ENCODE data around the gene TRIB2.

TRIB2 gene

DNA sequence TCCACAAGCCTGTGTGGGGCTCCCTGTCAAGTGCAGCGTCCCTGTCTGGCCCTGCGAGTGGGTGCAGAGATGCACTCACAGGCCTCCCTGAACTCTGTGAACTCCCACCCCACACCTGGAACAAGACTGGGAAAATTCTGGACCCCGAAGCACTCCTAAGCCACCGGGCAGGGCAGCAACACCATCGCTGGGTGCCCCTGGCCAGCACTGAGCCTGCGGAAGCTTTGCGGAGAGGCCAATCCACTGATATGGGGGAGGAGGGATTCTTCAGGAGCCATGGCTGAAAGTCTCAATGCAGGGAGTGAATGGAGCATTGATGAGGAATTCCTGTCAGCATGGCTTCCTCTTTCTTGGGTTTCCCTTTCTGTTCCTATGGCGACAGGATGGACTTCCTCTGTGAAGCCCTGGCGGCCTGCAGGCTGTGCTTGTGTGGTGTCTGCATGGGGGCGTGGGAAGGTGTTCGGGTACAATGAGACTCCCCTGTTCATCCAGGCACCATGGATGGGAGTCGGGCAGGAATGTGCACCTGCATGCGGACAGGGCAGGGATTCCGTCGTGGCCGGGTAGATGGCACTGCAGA lies 15.1 kb downstream of the TRIB2 start:
- Histone ChIP-seq H3K27me3 (ENCODE audit: control insufficient read depth, insufficient read depth, low read length) (no peaks in the 10 kb centered on the region), H3K9ac (ENCODE audit: low read depth, low read length) (no peak overlapping the region), H3K9me3 (ENCODE audit: control insufficient read depth, insufficient read depth, low read length) (no peaks in the 10 kb centered on the region), H3K36me3 (ENCODE audit: control insufficient read depth, insufficient read depth, low read length) (peaks cover 70% of the 10 kb centered on the region), H3K4me1 (ENCODE audit: control insufficient read depth, insufficient read depth, low read length) (no peaks in the 10 kb centered on the region), H3K4me3 (ENCODE audit: low read depth, low read length) (no peak overlapping the region), H3K27ac (ENCODE audit: low read depth, low read length) (no peak overlapping the region)

DNA sequence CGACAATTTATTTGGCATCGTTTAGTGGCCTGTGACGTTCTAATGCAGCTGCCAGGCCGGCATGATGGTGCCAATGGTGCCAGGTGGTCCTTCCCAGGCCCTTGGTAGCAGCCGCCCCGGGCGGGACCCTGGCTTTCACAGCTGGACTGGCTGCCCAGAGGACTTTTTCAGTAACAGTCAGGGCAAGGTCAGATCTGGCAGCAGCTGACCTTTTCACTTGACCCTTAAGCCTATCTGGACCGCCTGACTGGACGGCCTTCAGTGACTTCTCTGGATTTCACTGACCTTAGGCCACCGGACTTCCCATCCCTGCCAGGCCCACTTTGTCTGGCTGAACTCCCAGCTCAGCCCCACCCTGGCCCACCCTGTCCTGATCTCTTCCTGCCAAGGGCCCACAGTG lies 15.9 kb downstream of the TRIB2 start:
- Histone ChIP-seq H3K36me3 (ENCODE audit: control insufficient read depth, insufficient read depth, low read length) (peaks cover 66% of the 10 kb centered on the region), H3K9me3 (ENCODE audit: control insufficient read depth, insufficient read depth, low read length) (no peaks in the 10 kb centered on the region), H3K27me3 (ENCODE audit: control insufficient read depth, insufficient read depth, low read length) (no peaks in the 10 kb centered on the region), H3K9ac (ENCODE audit: low read depth, low read length) (no peak overlapping the region), H3K27ac (ENCODE audit: low read depth, low read length) (no peak overlapping the region), H3K4me1 (ENCODE audit: control insufficient read depth, insufficient read depth, low read length) (no peaks in the 10 kb centered on the region), H3K4me3 (ENCODE audit: low read depth, low read length) (no peak overlapping the region)

DNA sequence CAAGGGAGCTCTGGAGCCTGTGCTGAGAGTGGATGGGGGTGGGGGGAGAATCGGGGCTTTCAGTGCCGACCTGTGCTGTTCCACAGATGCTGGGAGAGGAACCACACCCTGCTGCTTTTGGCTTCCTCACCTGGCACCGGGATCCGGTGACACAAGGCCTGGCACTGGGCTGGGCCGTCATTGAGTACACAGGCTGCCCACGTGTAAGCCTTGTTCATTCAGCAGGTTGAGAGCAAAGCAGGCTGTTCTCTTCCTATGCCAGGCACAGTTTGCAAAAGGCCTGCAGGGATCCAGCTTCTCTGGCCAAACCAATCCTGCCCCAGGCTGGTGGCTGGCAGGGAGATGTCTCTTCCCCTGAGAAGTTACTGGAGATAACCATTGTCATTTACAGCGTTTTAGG lies 17.1 kb downstream of the TRIB2 start:
- Histone ChIP-seq H3K9ac (ENCODE audit: low read depth, low read length) (no peak overlapping the region), H3K36me3 (ENCODE audit: control insufficient read depth, insufficient read depth, low read length) (peaks cover 57% of the 10 kb centered on the region)

DNA sequence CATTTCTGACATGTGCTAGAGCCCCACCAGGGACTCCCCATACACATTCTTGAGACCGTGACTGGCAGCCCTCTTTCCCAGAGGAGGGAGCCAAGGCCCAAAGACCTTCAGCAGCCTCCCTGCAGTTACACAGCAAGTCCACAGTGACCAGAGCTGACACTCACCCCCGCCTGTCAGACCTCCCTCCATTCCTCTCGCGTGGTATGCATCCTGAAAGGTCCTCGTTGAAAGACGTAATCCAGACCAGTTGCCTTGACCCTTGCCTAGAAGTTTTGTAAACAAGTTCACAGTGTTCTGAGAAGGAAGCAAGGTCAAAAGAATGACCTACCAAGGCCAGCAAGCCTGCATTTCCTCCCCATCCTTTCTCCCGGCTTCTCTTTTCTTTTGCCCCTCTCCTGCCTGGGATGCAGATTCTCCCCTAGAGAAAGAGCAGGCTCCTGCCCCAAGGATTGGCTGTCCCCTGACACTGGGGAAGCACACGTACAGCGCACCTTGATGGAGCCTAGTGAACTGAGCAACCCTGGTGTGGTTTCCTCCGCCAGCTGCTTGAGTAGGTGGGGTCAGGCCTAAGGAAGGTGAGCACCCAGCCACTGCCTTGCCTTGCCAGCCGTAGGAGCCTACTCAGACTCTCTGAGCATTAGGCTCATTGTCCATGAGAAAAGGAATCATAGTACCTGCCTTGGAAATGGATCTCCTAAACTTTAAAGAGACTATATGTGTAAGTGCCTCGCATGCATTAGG lies 18.3 kb downstream of the TRIB2 start:
- Histone ChIP-seq H3K36me3 (ENCODE audit: control insufficient read depth, insufficient read depth, low read length) (peaks cover 52% of the 10 kb centered on the region), H3K4me1 (ENCODE audit: control insufficient read depth, insufficient read depth, low read length) (no peaks in the 10 kb centered on the region), H3K4me3 (ENCODE audit: low read depth, low read length) (no peak overlapping the region), H3K27me3 (ENCODE audit: control insufficient read depth, insufficient read depth, low read length) (no peaks in the 10 kb centered on the region), H3K9me3 (ENCODE audit: control insufficient read depth, insufficient read depth, low read length) (no peaks in the 10 kb centered on the region), H3K27ac (ENCODE audit: low read depth, low read length) (no peak overlapping the region), H3K9ac (ENCODE audit: low read depth, low read length) (no peak overlapping the region)

More for the DNA sequence above, 17.1 kb downstream of the TRIB2 start:
- Histone ChIP-seq H3K9me3 (ENCODE audit: control insufficient read depth, insufficient read depth, low read length) (no peaks in the 10 kb centered on the region), H3K27ac (ENCODE audit: low read depth, low read length) (no peak overlapping the region), H3K27me3 (ENCODE audit: control insufficient read depth, insufficient read depth, low read length) (no peaks in the 10 kb centered on the region), H3K4me3 (ENCODE audit: low read depth, low read length) (no peak overlapping the region), H3K4me1 (ENCODE audit: control insufficient read depth, insufficient read depth, low read length) (no peaks in the 10 kb centered on the region)

DNA sequence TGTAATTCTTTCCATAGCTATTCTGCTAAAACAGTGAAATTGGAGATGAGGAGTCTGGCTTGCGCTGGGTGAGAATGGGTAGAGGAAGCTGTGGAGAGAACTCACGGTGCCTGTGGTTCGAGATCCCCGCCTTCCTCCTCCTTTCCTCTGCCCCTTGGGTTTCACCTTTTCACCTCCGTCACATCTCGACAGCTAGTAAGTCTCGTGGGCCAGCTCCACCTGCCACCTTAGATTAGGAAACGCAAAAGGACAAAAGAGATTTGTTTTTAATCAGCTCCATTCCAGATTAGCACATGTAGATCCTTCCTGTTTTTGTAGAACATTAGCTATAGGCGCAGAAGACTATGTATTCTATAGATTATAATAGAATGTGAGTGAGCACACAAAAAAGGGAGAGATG lies 20.6 kb downstream of the TRIB2 start:
- no peak overlapping the region for H3K9ac ChIP-seq (ENCODE audit: low read depth, low read length)
- H3K9me3 ChIP-seq (ENCODE audit: control insufficient read depth, insufficient read depth, low read length): no peaks in the 10 kb centered on the region
- H3K27ac ChIP-seq (ENCODE audit: low read depth, low read length): no peak overlapping the region
- H3K4me3 ChIP-seq (ENCODE audit: low read depth, low read length): no peak overlapping the region
- H3K27me3 ChIP-seq (ENCODE audit: control insufficient read depth, insufficient read depth, low read length): no peaks in the 10 kb centered on the region
- H3K36me3 ChIP-seq (ENCODE audit: control insufficient read depth, insufficient read depth, low read length): peaks cover 55% of the 10 kb centered on the region
- no peaks in the 10 kb centered on the region for H3K4me1 ChIP-seq (ENCODE audit: control insufficient read depth, insufficient read depth, low read length)

DNA sequence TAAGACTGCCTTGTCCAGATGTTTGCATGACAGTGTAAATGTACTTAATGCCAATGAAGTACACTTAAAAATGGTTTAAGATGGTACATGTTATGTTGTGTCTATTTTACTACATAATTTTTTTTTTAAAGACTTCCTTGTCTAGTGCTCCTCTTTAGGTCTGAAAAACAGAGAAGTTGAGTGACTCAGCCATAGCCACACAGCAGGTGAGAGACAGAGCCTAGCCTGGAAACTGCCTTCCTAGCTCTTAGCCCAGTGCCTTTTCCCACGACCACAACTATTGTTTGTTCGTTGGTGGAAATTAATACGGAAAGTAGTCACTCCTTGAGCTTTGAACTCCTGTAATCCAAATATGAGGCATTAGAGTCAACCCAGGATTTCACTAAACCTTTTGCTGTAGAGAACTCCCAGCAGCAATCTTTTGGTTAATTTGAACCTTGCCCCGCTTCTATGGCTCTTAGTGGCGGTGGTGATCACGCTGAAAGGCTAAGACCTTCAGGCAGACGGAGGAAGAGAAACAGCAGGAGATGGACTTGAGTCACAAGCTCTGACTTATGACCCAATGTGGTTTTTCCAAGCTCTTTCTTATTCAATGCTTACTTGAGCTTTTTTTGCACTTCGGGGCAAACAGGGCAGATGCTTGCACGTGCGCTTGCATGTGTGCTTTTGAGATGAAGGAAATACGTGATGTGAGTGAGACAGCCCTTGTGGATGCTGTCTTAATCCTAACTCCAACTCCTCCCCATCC lies 21.2 kb downstream of the TRIB2 start:
- Histone ChIP-seq H3K27me3 (ENCODE audit: control insufficient read depth, insufficient read depth, low read length) (no peaks in the 10 kb centered on the region), H3K4me3 (ENCODE audit: low read depth, low read length) (no peak overlapping the region), H3K4me1 (ENCODE audit: control insufficient read depth, insufficient read depth, low read length) (no peaks in the 10 kb centered on the region), H3K9ac (ENCODE audit: low read depth, low read length) (no peak overlapping the region), H3K9me3 (ENCODE audit: control insufficient read depth, insufficient read depth, low read length) (no peaks in the 10 kb centered on the region), H3K36me3 (ENCODE audit: control insufficient read depth, insufficient read depth, low read length) (peaks cover 59% of the 10 kb centered on the region), H3K27ac (ENCODE audit: low read depth, low read length) (no peak overlapping the region)

DNA sequence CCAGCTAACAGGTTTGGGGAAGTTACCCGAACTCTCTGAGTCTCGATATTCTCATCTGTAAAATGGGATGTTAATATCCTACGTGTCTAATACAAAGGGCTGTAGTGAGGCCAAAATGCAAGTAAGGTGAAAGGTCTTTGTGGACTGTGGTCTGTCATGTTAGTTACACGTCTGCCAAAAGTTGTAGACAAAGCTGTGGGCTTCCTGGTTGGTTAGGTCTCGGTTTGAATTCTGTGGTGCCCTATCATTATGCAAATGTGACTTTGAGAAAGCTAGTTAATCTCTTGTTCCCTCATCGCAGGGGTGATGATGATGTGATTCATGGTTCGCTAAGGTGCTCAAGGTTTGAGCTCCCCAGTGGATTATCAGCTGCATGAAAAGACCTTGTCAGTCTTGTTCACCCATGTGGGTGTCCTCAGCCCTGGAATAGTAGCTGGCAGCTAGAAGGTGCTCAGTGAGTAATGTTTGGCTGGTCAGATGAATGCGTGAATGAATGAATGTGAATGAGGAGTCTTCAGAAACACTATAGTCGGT lies 23.1 kb downstream of the TRIB2 start:
- Histone ChIP-seq H3K36me3 (ENCODE audit: control insufficient read depth, insufficient read depth, low read length) (peaks cover 51% of the 10 kb centered on the region), H3K4me1 (ENCODE audit: control insufficient read depth, insufficient read depth, low read length) (no peaks in the 10 kb centered on the region), H3K4me3 (ENCODE audit: low read depth, low read length) (no peak overlapping the region), H3K27ac (ENCODE audit: low read depth, low read length) (no peak overlapping the region), H3K9me3 (ENCODE audit: control insufficient read depth, insufficient read depth, low read length) (no peaks in the 10 kb centered on the region), H3K9ac (ENCODE audit: low read depth, low read length) (no peak overlapping the region), H3K27me3 (ENCODE audit: control insufficient read depth, insufficient read depth, low read length) (no peaks in the 10 kb centered on the region)

DNA sequence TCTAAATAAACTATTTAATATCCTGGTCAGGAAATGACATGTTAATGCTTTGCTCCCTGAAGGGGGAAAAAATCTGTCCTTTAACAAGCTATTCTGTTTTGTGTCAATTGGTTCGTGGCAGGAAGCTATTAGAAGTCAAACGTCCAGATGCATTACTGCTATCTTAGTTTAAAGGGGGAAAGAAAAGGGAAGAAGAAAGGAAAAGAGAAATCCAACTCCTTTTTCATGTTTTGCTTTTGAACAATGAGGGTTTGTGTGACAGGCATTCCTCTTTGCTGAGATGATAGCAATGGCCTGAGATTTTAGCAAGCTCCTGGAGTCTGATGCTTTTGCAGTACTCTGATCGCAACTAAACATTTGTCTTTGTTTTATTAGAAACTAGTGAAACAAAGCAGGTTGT lies 24.6 kb downstream of the TRIB2 start:
- Histone ChIP-seq H3K27me3 (ENCODE audit: control insufficient read depth, insufficient read depth, low read length) (no peaks in the 10 kb centered on the region), H3K27ac (ENCODE audit: low read depth, low read length) (no peak overlapping the region), H3K4me3 (ENCODE audit: low read depth, low read length) (no peak overlapping the region), H3K9ac (ENCODE audit: low read depth, low read length) (no peak overlapping the region), H3K9me3 (ENCODE audit: control insufficient read depth, insufficient read depth, low read length) (no peaks in the 10 kb centered on the region), H3K36me3 (ENCODE audit: control insufficient read depth, insufficient read depth, low read length) (peaks cover 43% of the 10 kb centered on the region), H3K4me1 (ENCODE audit: control insufficient read depth, insufficient read depth, low read length) (no peaks in the 10 kb centered on the region)

DNA sequence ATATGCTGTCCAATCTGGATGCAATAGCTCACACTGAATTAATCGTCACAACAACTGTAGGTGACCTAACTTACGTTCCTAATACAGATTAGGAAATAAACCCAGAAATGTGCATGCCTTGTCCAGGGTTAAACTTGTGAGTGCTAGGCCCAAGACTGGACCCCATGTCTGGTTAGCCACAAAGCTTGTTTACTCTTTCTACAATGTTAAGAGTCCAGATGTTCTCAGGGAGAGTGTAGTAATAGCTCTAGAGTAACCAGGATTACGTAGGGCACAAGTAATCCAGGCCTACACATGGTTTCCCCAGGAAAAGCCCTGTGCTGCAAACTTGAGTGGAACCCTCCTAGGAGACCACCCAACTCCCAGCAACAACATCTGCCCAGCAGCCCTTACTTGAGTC lies 26.2 kb downstream of the TRIB2 start:
- Histone ChIP-seq H3K9ac (ENCODE audit: low read depth, low read length) (no peak overlapping the region), H3K27ac (ENCODE audit: low read depth, low read length) (no peak overlapping the region), H3K27me3 (ENCODE audit: control insufficient read depth, insufficient read depth, low read length) (no peaks in the 10 kb centered on the region), H3K9me3 (ENCODE audit: control insufficient read depth, insufficient read depth, low read length) (no peaks in the 10 kb centered on the region), H3K4me3 (ENCODE audit: low read depth, low read length) (no peak overlapping the region), H3K36me3 (ENCODE audit: control insufficient read depth, insufficient read depth, low read length) (peaks cover 36% of the 10 kb centered on the region), H3K4me1 (ENCODE audit: control insufficient read depth, insufficient read depth, low read length) (no peaks in the 10 kb centered on the region)

DNA sequence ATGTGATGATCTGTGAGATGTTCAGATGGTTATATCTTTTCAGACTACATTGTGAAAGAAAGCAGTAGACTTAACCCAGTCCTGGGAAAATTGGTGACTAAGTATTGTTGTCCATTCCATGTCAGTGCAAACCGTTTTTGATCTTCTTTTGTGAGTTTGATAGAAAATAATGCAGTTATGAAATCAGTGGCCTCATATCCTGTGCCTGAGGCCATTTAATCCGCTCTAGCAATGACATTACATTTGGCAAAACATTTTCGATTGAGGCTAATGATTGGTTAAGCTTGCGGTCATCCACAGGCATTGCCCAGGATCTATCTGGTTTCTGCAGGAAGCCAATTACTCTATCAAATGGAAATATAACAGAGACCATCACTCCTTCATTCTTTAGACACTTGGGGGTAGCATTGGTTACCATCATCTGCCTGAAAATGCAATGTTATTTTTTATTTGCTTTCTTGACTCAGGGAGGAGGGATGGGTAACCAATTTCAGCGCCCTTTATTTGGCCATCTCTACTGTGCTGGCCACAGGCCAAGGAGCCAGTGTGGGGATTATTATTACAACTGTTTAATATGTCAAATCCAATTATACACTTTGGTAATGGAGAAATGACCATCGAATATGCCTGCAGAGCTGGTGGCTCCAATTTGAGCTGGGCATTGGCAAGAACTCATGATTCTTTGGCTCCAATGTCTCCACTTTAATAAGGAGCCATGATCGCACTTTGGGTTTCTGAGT lies 33.6 kb downstream of the TRIB2 start:
- Histone ChIP-seq H3K4me1 (ENCODE audit: control insufficient read depth, insufficient read depth, low read length) (peaks cover 11% of the 10 kb centered on the region), H3K27ac (ENCODE audit: low read depth, low read length) (no peak overlapping the region), H3K9me3 (ENCODE audit: control insufficient read depth, insufficient read depth, low read length) (no peaks in the 10 kb centered on the region), H3K27me3 (ENCODE audit: control insufficient read depth, insufficient read depth, low read length) (no peaks in the 10 kb centered on the region), H3K9ac (ENCODE audit: low read depth, low read length) (no peak overlapping the region), H3K36me3 (ENCODE audit: control insufficient read depth, insufficient read depth, low read length) (no peaks in the 10 kb centered on the region), H3K4me3 (ENCODE audit: low read depth, low read length) (no peak overlapping the region)
